IPS-11a (cell line): ENCODE data around the gene HINT3.
"Not testable (repeated sequence)": the region's sequence is repeated elsewhere in the genome, so short reads cannot be mapped to it uniquely, and the experiment has no call there.

ENCODE experiments used
- H3K4me3 ChIP-seq: one replicate; pipeline ENCODE4 v1.5.1; 2013; ENCODE audit warnings: low read depth, low read length, control low read depth

The HINT3 gene

DNA sequence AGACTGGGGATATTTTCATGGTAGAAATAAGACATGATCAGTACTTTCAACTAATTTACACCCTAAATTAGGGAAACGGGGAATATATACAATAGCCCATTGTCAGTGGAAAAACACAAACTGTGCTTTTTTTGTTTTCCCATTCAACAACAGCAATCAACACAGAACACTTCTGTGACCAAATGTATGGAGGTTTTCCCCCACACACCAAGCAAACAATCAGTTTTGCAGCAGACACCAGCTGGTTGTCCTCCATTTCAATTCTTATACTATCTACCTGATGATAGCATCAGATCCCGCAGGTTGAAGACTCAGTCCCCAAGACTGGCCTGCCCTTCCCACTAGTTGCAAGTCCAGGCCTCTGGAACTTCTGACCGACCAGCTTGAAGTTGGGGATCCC, 4.5 kb downstream of the HINT3 start:
- H3K4me3 ChIP-seq = no peak overlapping the region

GRCh38 chr6:125962900-125963497, 6.4 kb downstream of the HINT3 start:
- H3K4me3 ChIP-seq = no peak overlapping the region

GRCh38 chr6:125963817-125964216, 7.2 kb downstream of the HINT3 start:
- H3K4me3 ChIP-seq = no peak overlapping the region

GRCh38 chr6:125966569-125966968, 10.0 kb downstream of the HINT3 start:
- H3K4me3 ChIP-seq = no peak overlapping the region

DNA sequence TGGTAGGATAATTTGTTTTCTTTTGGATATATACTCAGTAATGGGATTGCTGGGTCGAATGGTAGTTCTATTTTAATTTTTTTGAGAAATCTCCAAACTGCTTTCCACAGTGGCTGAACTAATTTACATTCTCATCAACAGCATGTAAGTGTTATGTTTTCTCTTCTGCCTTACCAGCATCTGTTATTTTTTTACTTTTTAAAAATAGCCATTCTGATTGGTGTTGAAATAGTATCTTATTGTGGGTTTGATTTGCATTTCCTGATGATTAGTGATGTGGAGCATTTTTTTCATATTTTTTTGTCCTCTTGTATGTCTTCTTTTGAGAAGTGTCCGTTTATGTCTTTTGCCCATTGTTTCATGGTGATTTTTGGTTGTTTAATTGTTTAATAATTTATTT, 11.9 kb downstream of the HINT3 start:
- no peak overlapping the region for H3K4me3 ChIP-seq

DNA sequence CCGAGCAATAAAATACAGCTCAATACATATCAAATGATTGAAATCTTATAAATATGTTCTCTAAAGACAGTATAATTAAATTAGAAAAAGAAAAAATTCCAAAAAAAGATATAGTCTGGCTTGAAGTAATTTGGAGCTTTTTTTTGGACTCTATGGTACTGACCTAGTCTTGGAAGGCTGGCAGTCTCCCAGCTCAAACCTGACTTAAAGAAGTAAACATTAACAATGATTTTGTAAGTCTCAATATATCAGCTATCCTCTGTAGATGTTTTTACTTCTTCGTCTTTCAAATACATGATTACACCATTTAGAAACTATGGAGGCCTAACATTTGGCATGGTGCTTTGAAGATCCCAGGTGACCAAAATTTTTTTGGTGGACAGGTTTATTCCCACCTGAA, 14.2 kb downstream of the HINT3 start:
- no peak overlapping the region for H3K4me3 ChIP-seq

DNA sequence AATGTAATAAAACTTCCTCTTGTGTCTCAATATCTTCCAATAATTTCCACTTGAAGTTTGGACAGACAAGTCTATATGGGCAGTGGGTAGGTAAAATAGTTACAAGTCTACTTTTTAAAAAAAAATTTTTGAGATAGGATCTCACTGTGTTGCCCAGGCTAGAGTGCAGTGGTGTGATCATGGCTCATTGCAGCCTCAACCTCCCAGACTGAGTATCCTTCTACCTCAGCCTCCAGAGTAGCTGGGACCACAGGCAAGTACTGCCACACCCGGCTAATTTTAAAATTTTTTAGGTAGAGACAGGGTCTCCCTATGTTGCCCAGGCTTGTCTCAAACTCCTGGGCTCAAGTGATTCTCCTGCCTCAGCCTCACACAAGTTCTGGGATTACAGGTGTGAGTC, 15.9 kb downstream of the HINT3 start:
- not testable (repeated sequence) for H3K4me3 ChIP-seq

GRCh38 chr6:125974214-125974866, 17.8 kb downstream of the HINT3 start:
- H3K4me3 ChIP-seq = no peak overlapping the region

GRCh38 chr6:125979101-125979500, 22.5 kb downstream of the HINT3 start:
- H3K4me3 ChIP-seq = no peak overlapping the region

DNA sequence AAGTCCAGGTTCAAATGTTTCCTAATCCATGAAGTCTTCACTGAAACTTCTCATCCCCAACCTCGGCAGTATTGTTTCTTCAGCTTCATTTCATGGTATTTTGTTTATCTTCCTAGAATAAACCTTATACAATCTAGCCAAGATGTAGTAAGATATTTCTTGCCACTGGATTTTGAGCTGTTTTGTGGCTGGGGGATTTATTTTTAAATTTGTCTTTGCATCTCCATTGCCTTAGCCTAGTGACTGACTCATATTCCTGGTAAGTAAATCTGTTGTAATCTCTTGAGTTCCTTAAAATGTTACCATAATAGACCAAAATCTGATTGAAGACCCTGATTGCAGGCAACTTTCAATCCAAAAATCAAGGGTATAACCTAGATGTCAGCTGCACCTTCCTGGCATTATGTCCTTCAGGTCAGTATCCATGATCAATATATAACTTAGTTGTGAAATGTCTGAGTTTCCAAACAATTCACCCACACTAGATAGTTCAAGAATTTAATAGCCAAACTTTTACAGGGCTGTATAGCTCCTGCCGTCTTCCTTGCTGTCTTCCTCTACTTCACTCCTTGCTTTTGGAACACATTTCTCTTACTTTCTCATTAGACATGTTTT, 25.1 kb downstream of the HINT3 start:
- no peak overlapping the region for H3K4me3 ChIP-seq

DNA sequence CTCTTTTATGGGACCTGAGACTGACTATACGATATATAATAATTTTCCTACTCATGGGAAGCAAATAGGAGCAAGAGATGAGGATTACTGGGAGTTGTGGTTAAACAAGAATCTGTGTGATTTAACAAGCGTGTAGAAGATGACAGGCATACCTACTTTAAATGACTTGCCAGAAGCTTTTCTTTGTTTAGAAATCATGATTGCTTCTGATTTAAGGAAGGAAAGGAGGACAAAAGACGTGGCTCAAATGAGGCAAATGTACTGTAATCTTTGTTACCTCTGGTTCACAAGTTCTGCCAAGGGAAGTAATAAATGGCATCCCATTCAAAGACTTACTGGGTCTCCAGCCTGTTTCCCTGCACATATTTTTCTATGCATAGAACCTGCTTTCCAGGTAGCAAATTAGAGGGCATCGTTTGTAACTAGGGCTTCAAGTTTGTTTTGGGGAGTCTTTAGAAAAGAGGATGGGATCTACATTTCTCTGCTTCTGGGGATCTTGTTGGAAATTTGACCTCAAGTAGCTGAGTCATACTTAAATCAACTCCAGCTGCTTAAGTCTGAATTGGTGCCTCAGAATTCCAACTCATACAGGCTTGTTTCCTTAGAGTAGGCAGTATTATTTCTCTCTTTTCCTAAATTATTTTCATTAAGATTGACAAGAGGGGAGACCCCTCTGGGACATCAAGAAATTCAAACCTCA, 26.8 kb downstream of the HINT3 start:
- H3K4me3 ChIP-seq = no peak overlapping the region

DNA sequence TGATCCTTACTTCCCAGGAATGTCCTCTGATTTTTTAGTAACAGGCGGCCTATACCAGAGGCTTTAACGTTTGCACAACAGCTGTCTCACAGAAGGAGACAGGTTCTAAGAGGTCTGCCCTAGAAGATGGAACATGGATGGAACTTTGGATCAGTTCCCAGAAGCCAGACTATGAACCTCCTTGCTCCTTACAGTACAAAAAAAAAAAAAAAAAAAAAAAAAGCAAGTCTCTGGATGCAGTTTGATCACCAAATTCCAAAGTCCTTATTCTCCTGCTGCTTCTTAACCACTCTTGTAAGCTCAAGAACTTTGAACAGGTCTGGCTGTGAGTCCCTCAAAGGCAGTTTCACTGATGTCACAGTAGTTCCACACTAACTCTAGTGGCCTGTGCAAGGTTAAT, 27.7 kb downstream of the HINT3 start:
- no peak overlapping the region for H3K4me3 ChIP-seq

- H3K4me3 ChIP-seq = peak overlapping the region; percentile 91
Measured at GRCh38 chr6:125985522-125985921, 29.0 kb downstream of the HINT3 start.

DNA sequence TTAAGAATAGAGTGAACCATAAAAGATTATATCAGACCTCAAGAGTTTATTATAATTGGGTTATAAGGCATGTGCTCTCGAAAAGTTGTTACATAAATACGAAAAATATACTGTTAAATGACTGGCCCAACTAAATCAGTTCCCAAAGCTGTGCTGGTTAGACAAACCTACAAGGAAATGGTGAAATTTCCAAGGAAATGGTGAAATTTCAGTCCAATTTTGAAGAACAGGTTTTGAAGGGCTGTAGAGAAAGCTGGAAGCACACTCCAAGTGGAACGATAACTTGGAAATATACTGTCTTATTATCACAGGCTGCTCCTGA, 29.4 kb downstream of the HINT3 start:
- H3K4me3 ChIP-seq = peak overlapping the region; percentile 91

DNA sequence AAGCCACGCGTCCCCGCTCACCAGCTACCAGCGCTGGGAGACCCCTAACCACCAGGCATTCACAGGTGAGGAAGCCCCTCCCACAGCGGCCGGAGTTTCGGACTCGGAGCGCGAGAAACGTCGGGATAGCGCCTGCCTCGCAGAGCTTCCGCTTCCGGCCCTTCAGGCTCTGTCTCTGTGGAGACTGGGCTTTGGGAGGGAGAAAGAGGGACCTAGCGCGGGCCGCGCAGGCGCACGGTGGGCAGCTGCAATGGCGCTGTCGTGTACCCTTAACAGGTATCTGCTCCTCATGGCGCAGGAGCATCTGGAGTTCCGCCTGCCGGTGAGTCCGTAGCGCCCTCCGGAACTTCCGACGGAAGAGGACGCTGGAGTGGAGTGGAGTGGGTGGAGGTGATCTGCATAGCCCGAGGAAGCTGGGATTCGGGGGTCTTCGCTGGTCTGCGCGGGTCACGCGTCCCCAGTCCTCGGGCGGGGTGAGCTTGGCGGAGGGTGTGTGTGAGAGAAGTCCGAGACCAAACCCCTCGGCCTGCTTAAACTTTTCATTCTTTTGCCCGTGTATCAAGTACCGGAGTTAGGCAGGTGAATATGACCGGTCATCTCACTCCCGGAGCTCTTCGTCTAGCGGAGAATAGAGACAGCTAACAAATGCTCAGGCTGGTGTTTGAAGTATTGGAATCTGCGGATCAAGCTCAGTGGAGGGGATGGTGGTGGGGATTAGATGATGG, 29.9 kb downstream of the HINT3 start, which contains the start of gene TRMT11:
TRMT11 (plus strand) TSS at position 240 of the 725 bp plus-strand sequence; CDS start at position 251, 11 bp downstream.
- H3K4me3 ChIP-seq = peak within 1 kb of the TSS; percentile 91

DNA sequence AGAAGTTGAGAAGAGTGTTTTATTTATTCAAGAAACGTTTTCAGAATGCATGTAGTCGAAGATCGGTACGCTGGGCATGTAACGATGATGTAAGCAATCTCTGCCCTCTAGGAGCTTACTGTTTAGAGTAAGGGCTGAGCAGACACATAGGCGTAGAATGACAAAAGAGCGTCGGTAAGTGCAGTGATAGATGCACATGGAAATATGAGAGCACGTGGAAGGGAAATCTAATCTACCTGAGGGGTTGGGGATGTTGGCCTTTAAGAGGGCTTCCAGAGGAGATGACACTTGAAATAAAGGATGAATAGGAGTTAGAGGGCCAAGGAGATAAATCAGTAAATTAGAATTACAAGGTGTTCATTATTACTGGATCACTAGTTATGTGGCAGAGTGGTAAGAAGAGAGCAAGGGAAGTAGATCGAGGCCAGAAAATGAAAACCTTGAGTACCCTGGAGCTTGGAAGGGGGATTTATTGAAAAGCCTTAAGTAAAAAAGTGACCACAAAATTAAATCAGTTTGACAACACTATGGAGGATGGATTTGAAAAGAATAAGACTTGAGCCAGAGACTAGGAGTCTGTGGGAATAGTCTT, 30.6 kb downstream of the HINT3 start:
- H3K4me3 ChIP-seq = peak overlapping the region; percentile 91

GRCh38 chr6:125988280-125988679, 31.7 kb downstream of the HINT3 start:
- no peak overlapping the region for H3K4me3 ChIP-seq

DNA sequence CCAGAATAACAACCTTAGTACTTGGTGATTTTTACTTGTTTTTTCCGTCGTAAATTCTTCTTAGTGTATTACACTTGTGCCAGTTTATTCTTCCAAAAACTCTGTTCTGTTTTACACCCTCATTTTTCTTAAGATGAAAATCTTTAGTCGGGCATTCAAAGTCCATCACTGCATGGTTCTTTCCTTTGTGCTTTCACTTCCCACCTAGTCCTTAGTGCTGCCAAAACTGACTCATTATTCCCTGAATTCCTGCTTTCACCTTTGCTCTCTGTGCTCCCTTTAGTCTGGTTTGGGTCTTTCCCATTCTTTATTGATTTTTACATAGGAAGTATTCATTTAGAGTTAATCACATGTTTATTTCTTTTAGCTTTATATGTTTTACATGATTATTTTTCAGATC, 33.1 kb downstream of the HINT3 start:
- H3K4me3 ChIP-seq = no peak overlapping the region

DNA sequence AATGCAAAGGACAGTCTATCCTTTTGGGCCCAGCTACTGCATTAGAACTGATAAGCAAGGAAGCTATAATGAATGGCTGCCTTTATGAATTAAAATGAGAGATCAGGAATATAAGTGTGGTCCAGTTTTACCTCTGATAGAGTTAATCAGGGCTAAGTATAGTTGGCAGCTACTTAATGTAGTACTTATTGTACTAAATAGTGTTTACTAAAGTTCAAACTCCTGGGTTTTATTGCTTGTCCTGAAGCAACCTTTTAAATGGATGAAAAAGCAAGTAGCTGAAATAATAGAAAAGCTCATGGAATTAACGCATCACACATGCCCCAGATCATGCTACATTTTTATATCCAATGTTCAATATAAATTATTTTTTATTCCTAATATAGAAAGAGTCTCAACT, 35.1 kb downstream of the HINT3 start:
- H3K4me3 ChIP-seq = no peak overlapping the region

GRCh38 chr6:125994670-125995488, 38.3 kb downstream of the HINT3 start:
- H3K4me3 ChIP-seq = no peak overlapping the region
